NCI-H510A treated with DMSO at 0.1 percent for 48 hours (cell line): ENCODE data around the gene GALNT9.

Experiments
- DNase-seq: peaks from one replicate; lab custom pipeline; 2025; lab: John Stamatoyannopoulos, UW

The GALNT9 gene

GRCh38 chr12:132168311-132169031, 160.9 kb downstream of the GALNT9 start:
- DNase-seq = no peak

GRCh38 chr12:132167611-132168310, 161.6 kb downstream of the GALNT9 start:
- no peak for DNase-seq

DNA sequence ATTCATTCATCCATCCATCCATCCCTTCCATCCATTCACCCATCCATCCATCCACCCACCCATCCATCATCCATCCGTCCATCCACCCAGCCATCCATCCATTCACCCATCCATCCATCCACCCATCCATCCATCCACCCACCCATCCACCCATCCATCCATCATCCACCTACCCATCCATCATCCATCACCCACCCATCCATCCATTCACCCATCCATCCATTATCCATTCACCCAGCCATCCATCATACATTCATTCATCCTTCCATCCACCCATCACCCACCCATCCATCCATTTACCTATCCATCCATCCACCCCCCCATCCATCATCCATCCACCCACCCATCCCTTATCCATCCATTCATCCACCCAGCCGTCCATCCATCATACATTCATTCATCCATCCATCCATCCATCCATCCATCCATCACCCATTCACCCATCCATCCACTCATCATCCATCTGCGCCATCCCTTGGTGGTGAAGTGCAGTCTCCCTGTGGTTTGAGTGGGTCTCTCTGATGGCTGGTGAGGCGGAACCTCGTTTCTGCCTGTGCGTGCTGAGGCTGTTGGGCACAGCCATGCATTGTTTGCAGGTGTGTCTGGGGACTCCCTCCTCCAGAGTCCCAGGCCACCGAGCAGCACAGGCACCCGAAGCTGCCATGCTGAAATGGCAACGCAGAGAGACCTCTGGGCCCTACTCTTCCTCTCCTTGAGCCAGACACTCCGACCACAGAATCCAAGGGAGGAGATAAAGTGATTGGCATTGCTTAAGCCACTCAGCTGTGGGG, 162.4 kb downstream of the GALNT9 start:
- DNase-seq = no peak

DNA sequence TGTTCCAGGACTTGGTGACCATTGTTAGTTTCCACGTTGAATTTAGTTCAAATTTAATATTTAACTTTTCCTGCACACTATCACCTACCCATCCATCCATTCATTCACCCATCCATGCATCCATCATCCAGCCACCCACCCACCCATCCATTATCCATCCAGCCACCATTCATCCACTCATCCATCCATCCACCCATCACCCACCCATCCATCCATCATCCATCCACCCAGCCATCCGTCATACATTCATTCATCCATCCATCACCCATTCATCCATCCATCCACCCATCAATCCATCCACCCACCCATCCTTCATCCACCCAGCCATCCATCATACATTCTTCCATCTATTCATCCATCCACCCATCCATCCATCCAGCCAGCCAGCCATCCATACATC, 163.3 kb downstream of the GALNT9 start:
- no peak for DNase-seq

GRCh38 chr12:132165584-132165983, 163.8 kb downstream of the GALNT9 start:
- DNase-seq = no peak

GRCh38 chr12:132164426-132164825, 165.0 kb downstream of the GALNT9 start:
- no peak for DNase-seq

- no peak for DNase-seq
These were observed 165.5 kb downstream of the GALNT9 start for GRCh38 chr12:132163911-132164288.

DNA sequence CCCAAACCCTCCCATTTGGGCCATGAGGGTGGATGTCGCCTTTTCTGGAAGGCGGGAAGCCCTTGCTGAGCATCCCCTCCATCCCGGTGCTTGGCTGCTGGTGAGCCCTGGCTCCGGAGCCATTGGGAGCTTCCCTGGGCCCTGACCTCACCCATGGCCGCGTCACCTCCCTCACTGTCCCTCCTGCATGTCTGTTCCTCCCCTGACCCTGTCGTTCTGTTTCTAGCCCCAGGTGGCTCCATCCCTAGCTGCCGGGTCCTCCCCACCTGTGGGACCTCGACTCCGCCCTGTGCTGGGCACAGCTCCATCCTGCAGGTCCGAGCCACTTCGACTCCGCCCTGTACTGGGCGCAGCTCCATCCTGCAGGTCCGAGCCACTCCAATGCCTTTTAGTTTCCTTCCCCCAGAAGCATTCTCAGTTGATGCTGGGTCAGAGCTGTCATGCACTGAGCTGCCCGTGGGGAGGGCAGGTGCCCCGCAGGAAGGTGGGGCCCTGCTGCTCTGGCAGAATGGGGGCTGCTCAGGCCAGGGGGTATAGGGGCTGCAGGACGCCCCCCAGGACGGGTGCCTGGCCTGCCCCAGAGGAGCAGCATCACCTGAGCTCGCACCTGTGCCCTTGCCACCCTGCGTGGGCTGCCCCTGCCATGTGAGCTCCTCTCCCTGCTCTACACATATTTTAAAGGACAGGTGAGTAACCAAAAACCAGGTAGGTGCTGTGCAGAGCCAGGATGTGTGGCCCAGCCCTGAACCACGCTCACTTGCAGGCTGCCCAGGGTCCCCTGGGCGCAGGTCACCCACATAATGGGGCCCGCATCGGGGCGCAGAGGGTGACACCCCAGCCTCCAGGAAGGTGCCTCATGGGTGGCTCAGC, 166.1 kb downstream of the GALNT9 start:
- DNase-seq = no peak

DNA sequence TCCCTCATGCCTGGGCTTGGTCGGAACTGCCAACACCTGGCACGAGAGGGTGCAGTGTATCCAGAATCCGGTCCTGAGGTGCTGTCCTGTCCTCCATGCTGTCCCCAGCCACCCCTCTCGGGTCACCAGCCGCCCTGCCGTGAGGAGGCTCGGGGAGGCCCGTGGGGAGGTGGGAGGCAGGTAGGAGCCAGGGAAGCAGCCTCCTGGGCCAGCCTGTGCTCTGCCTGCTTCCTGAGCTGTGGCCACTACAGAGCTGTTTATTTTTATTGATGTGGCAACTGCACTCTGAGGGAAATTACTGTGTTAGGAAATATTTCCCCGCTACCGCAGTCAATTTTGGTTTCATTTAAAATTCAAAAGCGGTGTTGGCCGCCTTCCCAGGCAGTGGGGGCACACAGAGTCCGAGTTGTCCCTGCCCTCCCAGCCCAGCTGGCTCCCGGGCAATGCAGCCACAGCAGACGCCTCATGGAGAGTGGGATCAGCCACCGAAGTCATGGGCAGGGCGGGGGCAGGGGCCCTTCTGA, 166.8 kb downstream of the GALNT9 start:
- no peak for DNase-seq

DNA sequence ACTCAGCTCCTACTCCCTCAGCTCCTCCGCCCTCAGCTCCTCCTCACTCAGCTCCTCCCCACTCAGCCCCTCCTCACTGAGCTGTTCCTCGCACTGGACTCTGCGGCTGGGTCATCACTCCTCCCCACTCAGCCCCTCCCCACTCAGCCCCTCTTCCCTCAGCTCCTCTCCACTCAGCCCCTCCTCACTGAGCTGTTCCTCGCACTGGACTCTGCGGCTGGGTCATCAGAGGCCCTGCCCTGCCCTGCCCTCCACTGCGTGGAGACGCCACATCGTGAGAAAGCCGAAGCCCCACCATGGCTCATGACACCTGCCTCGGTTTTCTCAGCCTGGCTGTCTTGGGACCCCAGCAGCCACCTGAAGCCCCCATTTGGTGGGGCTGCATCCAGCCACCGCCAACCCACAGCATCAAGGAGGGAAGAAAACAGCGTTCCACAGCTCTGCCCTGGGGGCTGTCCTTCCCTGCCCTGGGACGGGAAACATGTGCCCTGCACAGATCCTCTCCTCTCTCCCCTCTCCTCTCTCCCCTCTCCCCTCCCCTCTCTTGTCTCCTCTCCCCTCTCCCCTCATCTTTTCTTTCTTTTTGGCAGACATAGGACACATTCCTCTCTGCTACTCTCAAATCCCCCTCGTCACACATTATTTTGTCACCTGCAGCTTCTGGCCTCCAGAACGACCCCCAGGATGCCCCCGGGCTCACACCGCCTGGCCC, 167.4 kb downstream of the GALNT9 start:
- no peak for DNase-seq

DNA sequence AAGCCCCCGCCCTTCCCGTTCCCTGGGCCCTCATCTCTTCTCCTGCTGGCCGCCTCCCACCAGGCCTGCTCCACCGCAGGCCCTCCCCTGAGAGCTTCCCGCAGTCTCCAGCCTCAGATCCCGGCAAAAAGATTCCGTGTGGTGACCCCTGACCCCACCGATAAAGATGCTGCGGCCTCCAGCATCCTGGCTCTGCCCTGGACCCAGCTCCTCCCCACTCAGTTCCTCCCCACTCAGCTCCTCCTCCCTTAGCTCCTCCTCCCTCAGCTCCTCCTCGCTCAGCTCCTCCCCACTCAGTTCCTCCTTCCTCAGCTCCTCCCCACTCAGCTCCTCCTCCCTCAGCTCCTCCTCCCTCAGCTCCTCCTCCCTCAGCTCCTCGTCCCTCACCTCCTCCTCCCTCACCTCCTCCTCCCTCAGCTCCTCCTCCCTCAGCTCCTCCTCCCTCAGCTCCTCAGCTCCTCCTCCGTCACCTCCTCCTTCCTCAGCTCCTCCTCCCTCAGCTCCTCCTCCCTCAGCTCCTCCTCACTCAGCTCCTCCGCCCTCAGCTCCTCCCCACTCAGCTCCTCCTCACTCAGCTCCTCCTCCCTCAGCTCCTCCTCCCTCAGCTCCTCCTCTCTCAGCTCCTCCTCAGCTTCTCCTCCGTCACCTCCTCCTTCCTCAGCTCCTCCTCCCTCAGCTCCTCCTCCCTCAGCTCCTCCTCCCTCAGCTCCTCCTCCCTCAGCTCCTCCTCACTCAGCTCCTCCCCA, 168.2 kb downstream of the GALNT9 start:
- no peak for DNase-seq

DNA sequence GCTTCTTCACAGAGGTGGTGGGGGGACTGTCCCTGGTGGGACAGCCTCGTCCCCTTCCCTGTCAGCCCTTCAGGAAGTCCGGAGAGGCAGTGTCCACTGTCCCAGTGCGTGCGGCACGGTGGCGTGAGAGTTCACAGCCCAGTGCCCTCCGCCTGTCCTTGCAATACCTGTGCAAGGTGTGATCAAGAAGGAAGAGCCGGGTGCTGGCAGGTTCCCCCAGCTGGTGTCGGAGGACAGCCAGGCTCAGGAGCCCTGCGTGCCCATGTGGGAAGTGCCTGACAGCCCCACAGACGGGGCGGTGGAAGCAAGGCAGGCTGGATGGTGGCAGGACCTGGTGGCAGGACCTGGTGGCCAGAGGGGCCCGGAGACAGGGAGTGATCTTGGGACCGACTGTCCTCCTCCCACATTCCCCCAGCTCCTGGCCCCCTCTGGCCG, 168.8 kb downstream of the GALNT9 start:
- DNase-seq = no peak

DNA sequence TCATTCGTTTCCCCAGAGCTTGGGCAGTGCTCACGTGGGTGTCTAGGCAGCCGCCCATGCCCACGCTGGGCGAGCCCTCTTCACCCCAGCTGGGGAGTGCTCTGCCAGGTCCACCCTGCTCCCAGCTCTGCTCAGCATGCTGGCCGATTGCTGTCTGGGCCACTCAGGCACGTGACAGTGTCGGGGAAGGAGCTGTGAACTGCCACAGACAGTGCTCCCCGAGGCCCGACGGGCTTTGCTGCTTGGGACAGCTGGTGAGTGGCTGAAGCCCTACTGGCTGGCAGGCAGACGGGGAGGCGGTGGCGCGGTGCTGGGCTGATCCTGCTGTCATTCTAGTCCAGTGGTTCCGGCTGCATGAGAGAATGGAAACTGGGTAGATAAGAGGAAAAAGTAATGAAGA, 169.4 kb downstream of the GALNT9 start:
- DNase-seq = no peak

DNA sequence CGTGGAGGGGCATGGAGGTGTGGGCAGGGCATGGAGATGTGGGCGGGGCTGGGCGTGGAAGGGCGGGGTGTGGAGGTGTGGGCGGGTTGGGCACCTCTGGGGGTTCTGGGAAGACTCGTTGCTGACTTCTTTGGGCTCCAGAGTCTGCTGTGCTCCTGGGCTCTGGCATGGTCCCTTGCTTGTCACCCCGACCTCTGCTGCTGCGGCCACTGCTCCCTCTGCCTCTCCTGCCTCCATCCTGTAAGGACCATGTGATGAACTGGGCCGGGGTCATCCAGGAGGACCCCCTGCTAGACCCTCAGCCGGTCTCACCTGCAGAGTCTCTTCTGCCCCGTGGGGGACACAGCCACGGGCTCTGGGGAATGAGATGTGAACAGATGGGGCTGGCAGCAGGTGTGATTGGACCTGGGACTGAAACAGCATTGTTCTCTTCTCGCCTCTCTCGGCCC, 169.8 kb downstream of the GALNT9 start:
- no peak for DNase-seq

GRCh38 chr12:132158677-132159554, 170.5 kb downstream of the GALNT9 start:
- no peak for DNase-seq

DNA sequence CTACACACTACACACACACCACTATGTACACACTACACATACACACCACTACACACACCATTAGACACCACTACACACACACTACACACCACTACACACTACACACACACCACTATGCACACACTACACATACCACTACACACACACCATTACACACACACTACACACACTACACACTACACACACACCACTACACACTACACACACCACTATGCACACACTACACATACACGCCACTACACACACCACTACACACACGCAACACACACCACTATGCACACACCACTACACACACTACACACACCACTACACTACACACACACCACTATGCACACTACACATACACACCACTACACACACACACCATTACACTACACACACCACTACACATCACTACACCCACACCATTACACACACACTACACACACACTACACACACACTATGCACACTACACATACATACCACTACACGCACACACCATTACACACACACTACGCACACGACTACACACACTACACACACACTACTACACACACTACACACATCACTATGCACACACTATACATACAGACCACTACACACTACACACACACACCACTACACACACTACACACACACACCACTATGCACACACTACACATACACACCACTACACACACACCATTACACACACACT, 171.5 kb downstream of the GALNT9 start:
- no peak for DNase-seq

GRCh38 chr12:132156573-132157325, 172.6 kb downstream of the GALNT9 start:
- no peak for DNase-seq
